ENCODE results near the gene ZNF430.

GRCh38 chr19:21087871-21088270 is 67.4 kb downstream of the ZNF430 start:
- TF ChIP-seq CTCF (IDR thresholded peaks at IDR 0.05) (no peak), ZNF121 (CRISPR knock-in tag; IDR thresholded peaks at IDR 0.05) (no peak)

Measured in WTC11 (cell line).